Measurements from ENCODE around the gene SNX20.

The SNX20 gene

GRCh38 chr16:50688867-50689266 lies 7.8 kb upstream of the SNX20 start:
- Histone ChIP-seq H3K9me3 (ENCODE audit: low read length) (no peaks in the 10 kb centered on the region), H3K27me3 (ENCODE audit: control insufficient read depth in 1 of 2, insufficient read depth in 2 of 2, low read length in 2 of 2) (peaks cover 0 to 2% of the 10 kb centered on the region in 2 donors), H3K4me3 (ENCODE audit: low read depth in 1 of 2, low read length in 2 of 2) (no peak overlapping the region), H3K4me1 (ENCODE audit: insufficient read depth, low read length) (peaks cover 4% of the 10 kb centered on the region), H3K9ac (ENCODE audit: low read length) (no peak overlapping the region), H3K36me3 (ENCODE audit: insufficient read depth, low read length) (no peaks in the 10 kb centered on the region), H3K27ac (ENCODE audit: low read depth, low read length) (no peak overlapping the region)

DNA sequence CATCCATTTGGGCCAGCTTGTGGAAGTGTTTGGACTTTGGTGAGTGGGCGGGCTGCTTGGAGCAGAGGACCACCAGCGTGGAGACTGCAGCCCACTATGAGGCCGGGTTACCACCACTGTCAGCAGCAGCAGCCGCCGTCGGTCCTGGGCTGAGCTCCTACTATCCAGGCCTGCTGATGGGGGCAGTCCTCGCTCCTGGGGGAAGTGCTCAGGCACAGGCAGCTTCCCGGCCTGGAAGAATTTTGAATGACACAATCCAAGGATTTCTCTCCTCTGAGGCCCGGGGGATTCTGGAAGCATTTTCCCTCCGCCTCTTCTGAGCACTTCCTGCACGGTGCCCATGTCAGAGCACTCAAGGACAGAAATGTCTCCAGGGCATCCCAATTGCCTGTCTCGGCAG lies 7.0 kb upstream of the SNX20 start:
- Histone ChIP-seq H3K36me3 (ENCODE audit: insufficient read depth, low read length) (no peaks in the 10 kb centered on the region), H3K9me3 (ENCODE audit: low read length) (no peaks in the 10 kb centered on the region), H3K9ac (ENCODE audit: low read length) (no peak overlapping the region), H3K27ac (ENCODE audit: low read depth, low read length) (no peak overlapping the region), H3K4me1 (ENCODE audit: insufficient read depth, low read length) (no peaks in the 10 kb centered on the region), H3K27me3 (ENCODE audit: control insufficient read depth in 1 of 2, insufficient read depth in 2 of 2, low read length in 2 of 2) (no peaks in the 10 kb centered on the region), H3K4me3 (ENCODE audit: low read depth in 1 of 2, low read length in 2 of 2) (no peak overlapping the region)

GRCh38 chr16:50685462-50686063 lies 4.5 kb upstream of the SNX20 start:
- Histone ChIP-seq H3K9ac (ENCODE audit: low read length) (no peak overlapping the region), H3K4me3 (ENCODE audit: low read depth in 1 of 2, low read length in 2 of 2) (no peak overlapping the region), H3K9me3 (ENCODE audit: low read length) (no peaks in the 10 kb centered on the region), H3K27ac (ENCODE audit: low read depth, low read length) (no peak overlapping the region), H3K27me3 (ENCODE audit: control insufficient read depth in 1 of 2, insufficient read depth in 2 of 2, low read length in 2 of 2) (no peaks in the 10 kb centered on the region), H3K36me3 (ENCODE audit: insufficient read depth, low read length) (no peaks in the 10 kb centered on the region), H3K4me1 (ENCODE audit: insufficient read depth, low read length) (no peaks in the 10 kb centered on the region)

- Histone ChIP-seq H3K9me3 (ENCODE audit: low read length) (no peaks in the 10 kb centered on the region), H3K27me3 (ENCODE audit: control insufficient read depth in 1 of 2, insufficient read depth in 2 of 2, low read length in 2 of 2) (no peaks in the 10 kb centered on the region), H3K4me1 (ENCODE audit: insufficient read depth, low read length) (no peaks in the 10 kb centered on the region), H3K4me3 (ENCODE audit: low read depth in 1 of 2, low read length in 2 of 2) (no peak overlapping the region), H3K9ac (ENCODE audit: low read length) (no peak overlapping the region), H3K27ac (ENCODE audit: low read depth, low read length) (no peak overlapping the region), H3K36me3 (ENCODE audit: insufficient read depth, low read length) (no peaks in the 10 kb centered on the region)
Observed at GRCh38 chr16:50684823-50685461, 3.8 kb upstream of the SNX20 start.

DNA sequence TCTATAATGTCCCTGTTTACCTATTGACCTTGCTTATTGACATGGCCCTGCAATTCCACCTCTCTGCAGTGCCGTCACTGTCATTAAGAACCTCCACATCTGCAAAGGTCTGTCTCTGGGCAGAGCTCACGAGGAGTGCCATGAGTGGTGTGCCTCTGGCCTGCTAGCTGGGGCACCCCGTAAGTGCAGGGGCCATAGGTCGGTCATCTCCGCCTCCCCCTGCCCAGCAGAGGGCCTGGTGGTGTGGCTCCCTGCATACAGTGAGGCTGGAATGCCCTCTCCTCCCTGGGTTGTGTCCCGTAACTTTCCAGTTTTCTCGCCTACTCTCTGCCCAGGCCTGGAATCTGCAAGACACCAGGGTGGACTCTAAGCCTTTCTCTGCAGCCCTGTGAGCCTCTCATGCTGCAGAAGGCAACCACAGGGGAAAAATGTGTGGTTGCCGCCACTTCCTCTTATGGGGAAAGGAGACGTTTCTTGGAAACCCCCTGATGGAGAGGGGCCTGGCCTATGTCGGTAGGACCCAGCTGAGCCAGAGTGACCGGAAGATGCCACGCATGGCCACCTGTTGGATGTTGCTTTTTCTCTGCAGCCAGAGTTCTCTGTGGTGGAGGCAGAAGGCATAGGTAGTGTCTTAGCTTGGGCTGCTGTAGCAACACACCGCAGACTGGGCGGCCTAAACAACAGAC lies 2.7 kb upstream of the SNX20 start:
- Histone ChIP-seq H3K9me3 (ENCODE audit: low read length) (no peaks in the 10 kb centered on the region), H3K4me1 (ENCODE audit: insufficient read depth, low read length) (no peaks in the 10 kb centered on the region)

DNA sequence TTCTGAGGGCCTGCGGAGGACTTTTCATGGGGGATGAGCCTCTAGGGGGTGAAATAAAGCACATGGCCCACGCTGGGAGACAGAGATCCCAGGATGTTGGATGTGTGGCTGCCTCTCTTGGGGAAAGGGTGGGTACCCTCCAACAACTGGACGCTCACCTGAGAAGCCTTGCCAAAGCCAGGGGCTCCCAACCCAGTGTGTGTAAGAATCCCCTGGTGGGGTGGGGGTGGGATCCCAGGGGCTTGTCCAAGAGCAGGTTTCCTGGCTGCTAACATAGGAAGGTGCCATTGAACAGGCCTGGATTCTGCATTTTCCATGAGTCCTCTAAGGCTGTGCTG lies 587 bp downstream of the SNX20 start:
- no peak overlapping the region for H3K27ac ChIP-seq (ENCODE audit: low read depth, low read length)
- no peaks in the 10 kb centered on the region for H3K4me1 ChIP-seq (ENCODE audit: insufficient read depth, low read length)
- no peak overlapping the region for H3K9ac ChIP-seq (ENCODE audit: low read length)
- no peaks in the 10 kb centered on the region for H3K9me3 ChIP-seq (ENCODE audit: low read length)
- H3K27me3 ChIP-seq (ENCODE audit: control insufficient read depth in 1 of 2, insufficient read depth in 2 of 2, low read length in 2 of 2), result no peaks in the 10 kb centered on the region
- no peak overlapping the region for H3K4me3 ChIP-seq (ENCODE audit: low read depth in 1 of 2, low read length in 2 of 2)
- no peaks in the 10 kb centered on the region for H3K36me3 ChIP-seq (ENCODE audit: insufficient read depth, low read length)

More for the DNA sequence above, 2.7 kb upstream of the SNX20 start:
- H3K4me3 ChIP-seq (ENCODE audit: low read depth in 1 of 2, low read length in 2 of 2), result no peak overlapping the region
- no peaks in the 10 kb centered on the region for H3K36me3 ChIP-seq (ENCODE audit: insufficient read depth, low read length)
- no peaks in the 10 kb centered on the region for H3K27me3 ChIP-seq (ENCODE audit: control insufficient read depth in 1 of 2, insufficient read depth in 2 of 2, low read length in 2 of 2)
- no peak overlapping the region for H3K9ac ChIP-seq (ENCODE audit: low read length)
- H3K27ac ChIP-seq (ENCODE audit: low read depth, low read length), result no peak overlapping the region

GRCh38 chr16:50679676-50680555 lies 1.2 kb downstream of the SNX20 start:
- no peaks in the 10 kb centered on the region for H3K36me3 ChIP-seq (ENCODE audit: insufficient read depth, low read length)
- H3K27ac ChIP-seq (ENCODE audit: low read depth, low read length), result no peak overlapping the region
- no peak overlapping the region for H3K9ac ChIP-seq (ENCODE audit: low read length)
- no peak overlapping the region for H3K4me3 ChIP-seq (ENCODE audit: low read depth in 1 of 2, low read length in 2 of 2)
- no peaks in the 10 kb centered on the region for H3K27me3 ChIP-seq (ENCODE audit: control insufficient read depth in 1 of 2, insufficient read depth in 2 of 2, low read length in 2 of 2)
- H3K9me3 ChIP-seq (ENCODE audit: low read length), result no peaks in the 10 kb centered on the region
- H3K4me1 ChIP-seq (ENCODE audit: insufficient read depth, low read length), result no peaks in the 10 kb centered on the region

DNA sequence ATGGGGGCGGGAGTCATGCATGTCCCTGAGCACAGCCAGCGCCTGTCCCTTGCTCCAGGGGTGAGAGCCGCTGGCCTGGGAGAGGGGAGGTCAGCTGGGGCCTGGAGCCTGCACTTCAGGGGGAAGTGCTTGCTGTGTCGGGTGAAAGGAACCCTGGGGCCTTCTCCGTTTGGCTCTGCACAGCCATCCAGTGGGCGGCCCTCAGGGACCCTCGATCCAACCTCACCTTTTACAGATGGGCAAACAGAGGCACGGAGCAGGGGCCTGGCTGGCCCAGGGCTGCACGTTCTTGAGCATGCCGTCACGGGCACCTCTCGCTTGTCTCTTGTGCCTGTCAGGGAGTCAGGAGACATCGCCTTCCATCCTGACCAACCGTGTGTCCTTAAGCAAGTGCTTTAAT lies 1.8 kb downstream of the SNX20 start:
- Histone ChIP-seq H3K4me1 (ENCODE audit: insufficient read depth, low read length) (no peaks in the 10 kb centered on the region), H3K4me3 (ENCODE audit: low read depth in 1 of 2, low read length in 2 of 2) (no peak overlapping the region), H3K27me3 (ENCODE audit: control insufficient read depth in 1 of 2, insufficient read depth in 2 of 2, low read length in 2 of 2) (no peaks in the 10 kb centered on the region), H3K9ac (ENCODE audit: low read length) (no peak overlapping the region), H3K9me3 (ENCODE audit: low read length) (no peaks in the 10 kb centered on the region), H3K36me3 (ENCODE audit: insufficient read depth, low read length) (no peaks in the 10 kb centered on the region), H3K27ac (ENCODE audit: low read depth, low read length) (no peak overlapping the region)

- H3K4me1 ChIP-seq (ENCODE audit: insufficient read depth, low read length), result no peaks in the 10 kb centered on the region
- no peaks in the 10 kb centered on the region for H3K36me3 ChIP-seq (ENCODE audit: insufficient read depth, low read length)
- no peak overlapping the region for H3K9ac ChIP-seq (ENCODE audit: low read length)
- no peak overlapping the region for H3K4me3 ChIP-seq (ENCODE audit: low read depth in 1 of 2, low read length in 2 of 2)
- no peaks in the 10 kb centered on the region for H3K9me3 ChIP-seq (ENCODE audit: low read length)
- no peak overlapping the region for H3K27ac ChIP-seq (ENCODE audit: low read depth, low read length)
- peaks cover 0 to 4% of the 10 kb centered on the region in 2 donors for H3K27me3 ChIP-seq (ENCODE audit: control insufficient read depth in 1 of 2, insufficient read depth in 2 of 2, low read length in 2 of 2)
Observed at GRCh38 chr16:50678531-50678930, 2.6 kb downstream of the SNX20 start.

DNA sequence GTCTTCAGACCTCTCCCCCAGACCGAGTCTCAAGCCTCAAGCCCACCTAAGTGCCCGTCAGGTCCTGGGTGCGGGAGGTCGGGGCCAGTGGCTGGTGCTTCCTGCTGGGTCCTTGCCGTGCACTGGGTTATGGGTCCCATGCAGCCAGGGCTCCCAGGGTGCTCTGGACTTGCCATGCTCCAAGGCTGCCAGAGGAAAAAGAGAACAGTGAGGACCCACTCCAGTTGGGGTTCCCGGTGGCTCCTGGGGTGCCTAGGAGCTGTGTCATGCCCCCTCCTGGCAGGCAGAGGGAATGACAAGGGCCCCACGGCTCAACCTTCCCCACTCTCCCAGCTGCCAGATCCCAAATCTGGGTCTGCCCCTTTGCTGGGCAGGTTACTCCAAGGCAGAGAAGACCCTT lies 3.8 kb downstream of the SNX20 start:
- Histone ChIP-seq H3K4me1 (ENCODE audit: insufficient read depth, low read length) (no peaks in the 10 kb centered on the region), H3K36me3 (ENCODE audit: insufficient read depth, low read length) (no peaks in the 10 kb centered on the region), H3K9ac (ENCODE audit: low read length) (no peak overlapping the region), H3K27me3 (ENCODE audit: control insufficient read depth in 1 of 2, insufficient read depth in 2 of 2, low read length in 2 of 2) (peaks cover 3 to 15% of the 10 kb centered on the region in 2 donors), H3K27ac (ENCODE audit: low read depth, low read length) (no peak overlapping the region), H3K9me3 (ENCODE audit: low read length) (peaks cover 4% of the 10 kb centered on the region), H3K4me3 (ENCODE audit: low read depth in 1 of 2, low read length in 2 of 2) (no peak overlapping the region)

- H3K27ac ChIP-seq (ENCODE audit: low read depth, low read length), result no peak overlapping the region
- H3K27me3 ChIP-seq (ENCODE audit: control insufficient read depth in 1 of 2, insufficient read depth in 2 of 2, low read length in 2 of 2), result peaks cover 3 to 15% of the 10 kb centered on the region in 2 donors
- no peaks in the 10 kb centered on the region for H3K4me1 ChIP-seq (ENCODE audit: insufficient read depth, low read length)
- H3K9ac ChIP-seq (ENCODE audit: low read length), result no peak overlapping the region
- peaks cover 10% of the 10 kb centered on the region for H3K9me3 ChIP-seq (ENCODE audit: low read length)
- H3K4me3 ChIP-seq (ENCODE audit: low read depth in 1 of 2, low read length in 2 of 2), result no peak overlapping the region
- H3K36me3 ChIP-seq (ENCODE audit: insufficient read depth, low read length), result no peaks in the 10 kb centered on the region
Observed at GRCh38 chr16:50676684-50677225, 4.4 kb downstream of the SNX20 start.
